GM23248 (cell line): ENCODE results near the gene DNAJC1. TPM values are rescaled to one million over a fixed set of nuclear protein-coding genes. Genes with fewer than 3 reads are reported as not detected.
"Not testable (repeated sequence)": the region's sequence is repeated elsewhere in the genome, so short reads cannot be mapped to it uniquely, and the experiment has no call there.

Experiments used
- DNase-seq: peaks from one replicate; pipeline ENCODE4 v3.0.0-alpha.2; 2015
- H2AFZ ChIP-seq: fragments of 200-600 bp; sonication (generic); 2 replicates; pipeline ENCODE4 v1.6.1; 2016; ENCODE audit warnings: antibody characterized with exemption
- H3F3A ChIP-seq: fragments of 200-600 bp; sonication (generic); 2 replicates; pipeline ENCODE4 v1.6.1; 2016; ENCODE audit warnings: mild to moderate bottlenecking, antibody characterized with exemption, mixed run types; ENCODE audit not compliant: insufficient read depth
- H3K27ac ChIP-seq: fragments of 200-600 bp; sonication (generic); 2 replicates; pipeline ENCODE4 v1.5.1; 2016; ENCODE audit warnings: mild to moderate bottlenecking
- H3K27me3 ChIP-seq: fragments of 200-600 bp; sonication (generic); replicated peaks from 2 replicates; pipeline ENCODE4 v1.6.1; 2016; ENCODE audit warnings: mild to moderate bottlenecking; ENCODE audit not compliant: insufficient read depth
- H3K36me3 ChIP-seq: fragments of 200-600 bp; sonication (generic); 2 replicates; pipeline ENCODE4 v1.6.1; 2016; ENCODE audit warnings: low read depth, mild to moderate bottlenecking
- H3K4me1 ChIP-seq: fragments of 200-600 bp; sonication (generic); 2 replicates; pipeline ENCODE4 v1.6.1; 2016; ENCODE audit warnings: mild to moderate bottlenecking; ENCODE audit not compliant: insufficient read depth
- H3K4me2 ChIP-seq: fragments of 200-600 bp; sonication (generic); one replicate; pipeline ENCODE4 v1.6.1; 2016; ENCODE audit warnings: mild to moderate bottlenecking; ENCODE audit not compliant: unreplicated experiment
- H3K4me3 ChIP-seq: fragments of 200-600 bp; sonication (generic); 2 replicates; pipeline ENCODE4 v1.5.1; 2016; ENCODE audit warnings: mild to moderate bottlenecking
- H3K79me2 ChIP-seq: fragments of 200-600 bp; sonication (generic); 2 replicates; pipeline ENCODE4 v1.6.1; 2016; ENCODE audit warnings: mild to moderate bottlenecking; ENCODE audit not compliant: insufficient read depth
- H3K9ac ChIP-seq: fragments of 200-600 bp; sonication (generic); 2 replicates; pipeline ENCODE4 v1.6.1; 2016; ENCODE audit warnings: mild to moderate bottlenecking
- H3K9me2 ChIP-seq: fragments of 200-600 bp; sonication (generic); 2 replicates; pipeline ENCODE4 v1.6.1; 2016; ENCODE audit warnings: mixed run types, mild to moderate bottlenecking, moderate library complexity; ENCODE audit not compliant: insufficient read depth
- H3K9me3 ChIP-seq: fragments of 200-600 bp; sonication (generic); one replicate; pipeline ENCODE4 v1.6.1; 2017; ENCODE audit warnings: low read depth
- H4K20me1 ChIP-seq: fragments of 200-600 bp; sonication (generic); 2 replicates; pipeline ENCODE4 v1.6.0; 2016; ENCODE audit not compliant: insufficient read depth
- EZH2 ChIP-seq: fragments of 200-600 bp; sonication (generic); IDR thresholded peaks from 2 replicates; pipeline ENCODE4 v1.6.1; 2018; ENCODE audit warnings: antibody characterized with exemption, mild to moderate bottlenecking; ENCODE audit not compliant: insufficient read depth, poor library complexity, severe bottlenecking
- EZH2phosphoT487 ChIP-seq: fragments of 200-600 bp; sonication (generic); IDR thresholded peaks from 2 replicates; pipeline ENCODE4 v1.6.1; 2018; ENCODE audit warnings: antibody characterized with exemption, moderate library complexity, mild to moderate bottlenecking, low read depth; ENCODE audit not compliant: insufficient read depth
- WGBS, 2 experiments: methylation state at CpG; one replicate each; pipeline ENCODE4 v1.1.6; 2015 to 2017; ENCODE audit warnings: low lambda C conversion rate in 2 of 2, low coverage in 1 of 2; ENCODE audit errors: missing lambda C conversion rate in 2 of 2; 5-methylcytosine and 5-hydroxymethylcytosine counted together
- in situ Hi-C: fragments of 300-500 bp; cut with MboI; formaldehyde crosslinking; loops from 2 replicates; pipeline ENCODE4 v1.15.0; 2020
- polyA plus RNA-seq: library from polyadenylated mRNA; unstranded; fragments of >200 nt; fragmentation: Nextera tagmentation; extraction: Ambion mirVana; gene quantifications from 2 replicates; pipeline ENCODE4 v1.2.1, GENCODE V29; 2016
- total RNA-seq: library from RNA; depleted of rRNA; stranded (reverse); fragments of >200 nt; shearing (Covaris generic); gene quantifications from 2 replicates; pipeline ENCODE4 v1.2.3, GENCODE V29; 2014

DNAJC1 gene
- total and polyA plus RNA-seq, 2 experiments from 2014 or later = 50.9 to 63.9 TPM

DNA sequence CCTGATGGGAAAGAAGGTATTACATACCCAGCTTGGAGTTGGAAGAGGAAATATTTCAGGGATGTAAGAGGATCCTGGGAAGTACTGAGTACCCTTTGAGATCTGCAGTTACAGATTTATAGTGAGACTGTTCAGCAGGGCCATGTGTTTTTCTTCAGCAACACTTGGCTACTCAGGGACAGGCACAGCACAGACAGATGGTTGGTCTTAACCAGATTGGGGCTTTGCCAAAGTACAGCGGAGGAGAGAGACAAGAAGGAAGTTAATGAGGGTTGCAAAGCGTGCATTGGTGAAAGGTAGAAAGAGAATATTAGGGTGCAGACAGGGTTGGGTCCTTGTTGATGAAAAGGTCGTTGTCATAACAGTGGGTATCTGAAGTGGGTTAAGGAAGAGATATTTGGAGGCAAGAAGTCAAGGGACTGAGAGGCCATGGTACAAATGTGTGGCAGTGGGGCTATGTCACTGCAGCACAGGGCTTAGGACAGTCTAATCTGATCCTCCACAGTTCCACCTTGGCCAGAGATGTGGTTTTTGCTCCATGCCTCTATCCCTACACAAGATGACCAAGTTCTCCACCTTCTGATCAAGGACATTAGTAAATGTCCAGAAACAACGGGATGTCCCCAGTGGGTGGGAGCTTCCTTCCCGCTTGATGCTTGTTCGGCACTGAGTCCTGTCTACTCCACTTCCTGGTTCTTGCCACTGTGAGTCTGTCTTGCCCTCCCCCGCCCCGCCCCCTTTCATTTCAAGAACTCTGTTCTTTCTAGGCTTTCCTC lies 18.9 kb upstream of the DNAJC1 start:
- H3K4me3 ChIP-seq = no peak overlapping the region
- no peaks in the 10 kb centered on the region for H3K79me2 ChIP-seq
- no peak overlapping the region for H3K9ac ChIP-seq
- H4K20me1 ChIP-seq = no peaks in the 10 kb centered on the region
- H3K27ac ChIP-seq = no peak overlapping the region
- H3K4me1 ChIP-seq = no peaks in the 10 kb centered on the region
- no peak for TF ChIP-seq EZH2phosphoT487
- no peaks in the 10 kb centered on the region for H3F3A ChIP-seq
- in situ Hi-C loops = loop anchor here (25.0 kb wide), 1 partner anchor 540 kb away; no protein-coding TSS in a partner anchor
- peak overlapping the region; percentile 33; the same call in 1 of the 2 replicates for H2AFZ ChIP-seq
- H3K27me3 ChIP-seq = no peaks in the 10 kb centered on the region
- 34 to 41% methylated on average over 8 of the region's 8 CpGs for WGBS, 2 experiments
- H3K36me3 ChIP-seq = no peaks in the 10 kb centered on the region
- H3K4me2 ChIP-seq = no peak overlapping the region
- no peak for DNase-seq
- no peaks in the 10 kb centered on the region for H3K9me2 ChIP-seq
- no peaks in the 10 kb centered on the region for H3K9me3 ChIP-seq

DNA sequence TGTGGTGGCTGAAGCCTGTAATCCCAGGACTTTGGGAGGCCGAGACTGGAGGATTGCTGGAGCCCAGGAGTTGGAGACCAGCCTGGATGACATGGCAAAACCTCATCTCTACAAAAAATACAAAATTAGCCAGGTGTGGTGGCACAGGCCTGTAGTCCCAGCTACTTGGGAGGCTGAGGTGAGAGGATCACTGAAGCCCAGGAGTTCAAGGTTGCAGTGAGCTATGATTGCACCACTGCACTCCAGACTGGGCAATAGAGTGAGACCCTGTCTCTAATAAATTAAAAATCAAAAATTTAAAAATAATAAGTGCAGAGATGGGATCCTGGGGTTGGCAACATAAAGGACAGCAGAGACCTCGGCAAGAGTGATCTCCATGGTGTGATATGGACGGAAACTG lies 17.6 kb upstream of the DNAJC1 start:
- not testable (repeated sequence) for H3F3A ChIP-seq, H3K27me3 ChIP-seq, H3K9me2 ChIP-seq, H3K4me3 ChIP-seq, H3K27ac ChIP-seq, H3K9ac ChIP-seq, H3K79me2 ChIP-seq, H2AFZ ChIP-seq, H3K9me3 ChIP-seq, H4K20me1 ChIP-seq, H3K4me1 ChIP-seq, H3K4me2 ChIP-seq, H3K36me3 ChIP-seq, DNase-seq
- in situ Hi-C loops = loop anchor here (25.0 kb wide), 1 partner anchor 541 kb away; no protein-coding TSS in a partner anchor
- WGBS, 2 experiments = 61 to 69% methylated on average over 3 of the region's 3 CpGs

DNA sequence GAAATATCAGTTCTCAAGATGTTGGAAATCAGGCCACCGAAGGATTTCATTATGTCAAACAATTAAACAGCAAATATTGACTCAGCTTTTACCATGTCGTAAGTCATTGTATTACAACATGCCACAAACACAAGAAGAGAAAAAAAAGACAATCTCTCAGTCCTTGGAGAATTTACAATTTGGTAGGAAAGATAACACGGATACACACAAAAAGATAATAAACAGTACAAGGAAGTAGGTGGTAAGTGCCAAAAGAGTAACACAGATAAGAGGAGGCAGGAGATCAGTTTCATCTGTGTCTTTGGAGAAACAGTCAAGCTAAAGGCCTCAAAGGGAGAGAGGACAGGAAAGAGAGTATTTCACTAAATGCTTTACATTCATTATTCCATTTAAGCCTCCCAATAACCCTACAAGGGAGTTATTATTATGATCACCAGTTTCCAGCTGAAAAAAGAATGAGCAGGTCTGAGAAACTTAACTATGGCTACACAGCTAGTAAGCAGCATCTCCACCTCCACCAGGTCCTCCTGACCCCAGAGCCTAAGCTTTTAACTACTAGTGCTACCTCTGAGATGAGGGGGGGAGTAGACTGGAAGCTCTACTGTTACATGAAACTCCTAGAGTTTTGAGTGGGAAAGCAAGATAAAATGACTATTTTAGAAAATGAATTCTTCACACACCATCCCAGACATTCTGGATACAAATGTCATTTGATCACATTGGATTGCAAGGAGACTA lies 13.9 kb upstream of the DNAJC1 start:
- in situ Hi-C loops = loop anchor here (25.0 kb wide), 1 partner anchor 545 kb away; no protein-coding TSS in a partner anchor
- Histone ChIP-seq H3K9ac (no peak overlapping the region), H2AFZ (no peak overlapping the region), H3K9me3 (no peaks in the 10 kb centered on the region), H3K27me3 (no peaks in the 10 kb centered on the region), H3K79me2 (no peaks in the 10 kb centered on the region), H3K9me2 (no peaks in the 10 kb centered on the region), H3K27ac (no peak overlapping the region), H3K4me2 (no peak overlapping the region), H3K36me3 (no peaks in the 10 kb centered on the region), H3K4me3 (no peak overlapping the region), H4K20me1 (no peaks in the 10 kb centered on the region), H3F3A (no peaks in the 10 kb centered on the region), H3K4me1 (no peaks in the 10 kb centered on the region)
- WGBS, 2 experiments = 45 to 51% methylated on average over 3 of the region's 3 CpGs
- no peak for DNase-seq
- no peak for TF ChIP-seq EZH2phosphoT487
- TF ChIP-seq EZH2 = no peak

DNA sequence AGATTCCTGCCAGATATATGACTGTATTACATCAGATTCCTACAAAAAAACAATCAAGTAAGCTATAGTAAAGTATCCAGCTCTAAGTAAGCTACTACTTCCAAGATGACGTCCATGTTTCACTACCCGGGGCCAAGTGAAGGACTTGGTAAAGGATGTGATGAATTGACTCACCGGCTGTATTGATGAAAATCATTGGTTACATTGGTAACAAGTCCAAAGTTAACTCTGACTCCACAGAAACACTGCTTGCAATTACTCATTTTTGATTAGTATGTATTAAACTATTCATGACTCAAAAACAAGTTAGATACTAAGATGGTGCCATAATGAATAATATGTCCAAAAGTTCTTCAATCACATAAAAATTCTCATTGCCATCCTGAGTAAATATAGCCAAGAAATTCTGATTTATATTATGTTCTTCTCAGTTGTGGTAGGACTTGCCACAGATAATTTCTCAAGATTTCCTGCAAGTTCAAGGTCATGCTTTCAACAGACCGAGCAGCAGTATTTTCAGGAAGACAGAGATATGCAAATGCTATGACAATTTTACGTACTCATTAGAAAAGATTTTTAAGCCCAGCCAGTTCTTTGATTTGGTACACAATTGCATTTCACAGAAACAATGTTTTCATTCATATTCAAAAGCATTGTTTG lies 12.6 kb upstream of the DNAJC1 start:
- peak; percentile 60 for DNase-seq
- Histone ChIP-seq H3K4me3 (no peak overlapping the region), H2AFZ (peak overlapping the region; percentile 30; the same call in 1 of the 2 replicates), H3K27ac (no peak overlapping the region), H4K20me1 (no peaks in the 10 kb centered on the region), H3K27me3 (no peaks in the 10 kb centered on the region), H3K36me3 (no peaks in the 10 kb centered on the region), H3K4me2 (no peak overlapping the region), H3F3A (no peaks in the 10 kb centered on the region), H3K9me2 (no peaks in the 10 kb centered on the region), H3K79me2 (no peaks in the 10 kb centered on the region), H3K4me1 (no peaks in the 10 kb centered on the region), H3K9me3 (no peaks in the 10 kb centered on the region), H3K9ac (no peak overlapping the region)
- WGBS, 2 experiments = 45 to 53% methylated on average over 5 of the region's 5 CpGs
- TF ChIP-seq EZH2phosphoT487 (no peak), EZH2 (no peak)
- in situ Hi-C loops = loop anchor here (25.0 kb wide), 1 partner anchor 546 kb away; no protein-coding TSS in a partner anchor
